HG02623 (cell line): ENCODE measurements around the gene NPAS3.

Experiments
- ATAC-seq: cut with Tn5 transposase; IDR thresholded peaks from one replicate; pipeline ENCODE4 v1.9.1; 2021; ENCODE audit warnings: moderate library complexity; ENCODE audit not compliant: unreplicated experiment

The NPAS3 gene

DNA sequence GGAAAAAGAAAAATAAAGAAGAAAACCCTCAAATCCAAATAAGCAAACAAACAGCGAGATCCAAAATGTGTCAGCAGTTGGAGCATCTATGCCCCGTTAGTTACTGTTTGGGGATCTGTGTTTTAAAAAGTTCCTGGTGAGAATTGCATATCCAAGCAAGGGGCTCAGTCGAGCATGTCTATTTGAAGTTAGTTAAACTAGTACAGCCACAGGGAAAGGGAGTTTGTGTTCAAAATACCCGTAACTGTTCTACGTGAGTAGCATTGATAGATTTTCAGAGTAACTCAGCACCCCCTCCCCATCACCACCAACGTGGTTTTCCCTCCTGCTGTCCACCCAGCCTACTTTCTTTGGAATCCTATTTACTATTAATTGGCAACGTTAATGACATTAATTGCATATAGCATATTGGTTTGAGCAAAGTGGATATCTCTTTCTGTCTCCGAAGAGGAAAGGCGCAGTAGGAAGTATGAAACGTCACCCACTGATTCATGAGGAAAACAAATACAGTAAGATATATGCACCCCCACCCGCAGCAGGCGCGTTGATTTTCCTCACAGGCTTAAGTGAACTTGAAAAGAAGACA lies 1.5 kb downstream of the NPAS3 start:
- no peak for ATAC-seq

DNA sequence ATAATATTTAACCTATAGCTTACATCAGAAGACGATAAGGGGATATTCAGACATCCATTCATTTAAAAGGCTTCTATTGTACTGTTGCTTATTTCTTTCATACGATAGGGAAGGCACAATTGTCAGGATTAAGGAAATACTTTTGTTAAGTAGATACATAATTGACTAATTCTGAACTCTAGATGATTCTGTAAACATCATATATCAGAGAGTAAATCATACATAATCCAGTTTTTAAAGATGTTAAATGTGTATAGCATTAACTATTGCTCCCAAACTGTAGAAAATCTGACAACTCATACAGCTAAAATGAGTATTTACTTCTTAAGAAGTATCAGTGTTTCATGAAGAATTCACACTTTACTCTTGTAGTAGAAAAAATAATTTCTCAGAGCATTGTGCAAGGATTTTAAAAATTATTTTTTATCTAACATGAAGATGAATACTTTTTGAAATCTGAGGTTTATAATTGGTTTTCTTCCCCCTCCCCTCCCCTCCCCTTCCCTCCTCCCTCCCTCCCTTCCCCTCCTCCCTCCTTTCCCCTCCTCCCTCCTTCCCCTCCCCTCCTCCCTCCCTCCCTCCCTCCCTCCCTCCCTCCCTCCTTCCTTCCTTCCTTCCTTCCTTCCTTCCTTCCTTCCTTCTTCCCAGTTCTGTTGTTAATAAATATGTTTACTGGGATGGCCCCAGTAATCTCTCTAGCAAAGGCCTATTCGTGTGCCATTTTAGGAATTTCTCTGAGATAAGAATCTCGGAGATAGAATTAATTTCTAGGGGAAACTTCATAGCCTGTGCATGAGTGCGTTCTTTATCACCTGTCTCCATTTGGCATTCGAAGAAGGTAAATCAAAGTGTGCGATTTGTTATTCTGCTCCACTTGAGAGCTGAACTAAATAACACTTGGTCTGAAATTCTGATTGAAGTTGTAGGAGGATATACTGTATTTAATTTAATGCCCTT lies 2.3 kb downstream of the NPAS3 start:
- ATAC-seq = no peak

DNA sequence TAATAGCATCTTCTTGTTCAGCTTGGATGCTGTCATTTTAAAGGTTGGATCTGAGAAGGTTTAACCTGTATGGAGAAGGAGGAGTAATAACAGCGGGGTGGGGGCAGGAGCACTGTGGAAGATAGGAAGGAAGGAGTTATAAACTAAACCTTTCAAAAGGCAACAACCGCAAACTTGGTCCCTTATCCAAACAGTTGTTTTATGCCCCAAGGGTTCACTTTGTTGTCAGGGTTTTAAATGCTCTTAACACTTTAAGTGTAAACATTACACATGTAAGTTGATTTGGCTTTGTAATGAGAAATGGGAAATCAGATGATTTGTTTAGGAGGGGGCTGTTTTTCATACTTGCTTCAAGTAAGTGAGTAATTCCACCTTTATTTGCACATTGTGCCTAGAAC lies 3.0 kb downstream of the NPAS3 start:
- ATAC-seq = no peak

DNA sequence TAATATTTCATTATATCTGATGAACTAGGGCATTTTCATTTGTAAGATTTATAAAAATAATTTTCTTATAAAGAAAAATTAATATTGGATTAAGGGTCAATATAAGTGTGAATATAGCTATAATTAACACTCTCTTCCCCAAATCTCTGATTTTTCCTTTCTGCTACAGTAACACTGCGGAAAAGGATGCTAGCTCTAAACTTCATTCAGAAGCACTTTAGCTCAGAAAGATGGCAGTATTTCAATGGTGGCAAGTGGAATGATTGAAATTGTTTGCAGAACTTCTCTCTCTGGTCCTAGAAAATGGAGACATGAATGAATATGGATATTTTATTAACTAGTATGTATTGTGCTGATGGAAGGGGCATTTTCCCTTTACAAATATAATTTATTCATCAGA lies 8.4 kb downstream of the NPAS3 start:
- ATAC-seq = no peak

DNA sequence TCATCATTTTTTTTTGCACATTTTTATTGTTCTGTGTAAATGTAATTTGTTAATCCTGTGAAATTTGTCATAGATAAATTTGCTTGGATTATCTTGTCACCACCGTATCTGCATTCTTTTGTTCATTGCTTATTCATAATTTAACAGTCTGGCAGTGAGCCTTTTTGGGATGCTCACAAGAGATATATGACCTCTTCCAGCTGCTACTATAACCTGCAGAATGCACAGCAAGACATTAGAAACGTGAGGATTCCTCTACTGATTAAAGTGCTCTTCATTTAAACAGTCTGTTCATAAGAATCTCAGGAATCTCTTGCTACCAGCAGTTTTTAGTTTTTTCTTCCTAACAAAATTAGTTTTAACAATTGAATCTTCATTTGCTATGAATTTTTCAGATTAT lies 9.1 kb downstream of the NPAS3 start:
- ATAC-seq = no peak

DNA sequence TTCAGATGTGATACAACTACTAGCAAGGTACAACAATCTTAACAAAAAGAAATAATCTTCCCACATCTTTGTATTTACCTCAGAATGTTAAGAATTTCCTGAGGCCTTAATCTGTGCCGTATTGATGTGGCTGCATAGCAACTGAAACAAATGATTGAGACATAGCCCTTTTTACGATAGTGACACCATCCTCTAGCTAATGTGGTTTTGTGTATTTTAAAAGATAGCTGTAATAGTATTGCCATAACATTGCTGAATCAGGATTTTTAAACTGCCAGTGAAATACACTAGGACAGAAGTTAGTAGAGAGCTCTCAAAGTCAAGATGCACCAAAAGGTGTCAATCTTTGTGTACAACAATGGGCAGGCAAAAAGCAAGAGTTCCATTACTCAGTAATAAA lies 11.9 kb downstream of the NPAS3 start:
- no peak for ATAC-seq

DNA sequence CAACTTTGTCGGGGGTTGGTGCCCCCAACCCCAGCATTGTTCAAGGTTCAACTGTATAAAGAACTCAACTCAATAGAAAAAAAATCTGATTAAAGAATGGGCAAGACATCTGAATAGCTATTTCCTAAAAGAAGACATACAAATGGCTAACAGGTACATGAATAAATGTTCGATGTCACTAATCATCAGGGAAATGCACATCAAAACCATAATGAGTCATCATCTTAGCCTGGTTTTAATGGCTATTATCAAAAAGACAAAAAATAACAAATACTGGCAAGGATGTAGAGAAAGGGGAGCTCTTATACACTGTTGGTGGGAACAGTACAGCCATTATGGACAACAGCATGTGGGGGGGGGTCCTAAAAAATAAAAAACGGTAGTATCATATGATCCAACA lies 28.7 kb downstream of the NPAS3 start:
- no peak for ATAC-seq

DNA sequence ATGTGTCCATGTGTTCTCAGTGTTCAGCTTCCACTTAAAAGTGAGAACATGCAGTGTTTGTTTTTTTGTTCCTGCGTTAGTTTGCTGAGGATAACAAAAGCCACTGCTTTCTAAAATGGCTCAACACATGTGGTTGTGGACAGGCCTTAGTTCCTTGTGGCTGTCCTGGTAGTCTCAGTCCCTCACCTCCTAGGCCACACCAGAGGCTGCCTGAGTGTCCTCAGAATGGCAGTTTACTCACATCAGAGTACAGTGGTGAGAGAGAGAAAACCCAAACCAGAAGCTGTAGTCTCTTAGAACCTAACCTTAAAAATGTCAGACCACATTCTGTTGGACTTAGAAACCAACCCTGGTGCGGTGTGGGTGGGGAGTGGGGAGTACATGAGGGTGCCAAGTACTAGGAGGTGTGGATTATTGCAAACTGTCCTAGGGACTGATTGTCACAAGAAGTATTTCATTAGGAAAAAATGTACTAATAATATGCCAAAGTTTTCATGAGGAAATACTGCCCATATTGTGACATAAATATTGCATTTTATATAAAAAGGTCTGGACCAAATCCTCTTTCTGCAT lies 30.4 kb downstream of the NPAS3 start:
- ATAC-seq = no peak

DNA sequence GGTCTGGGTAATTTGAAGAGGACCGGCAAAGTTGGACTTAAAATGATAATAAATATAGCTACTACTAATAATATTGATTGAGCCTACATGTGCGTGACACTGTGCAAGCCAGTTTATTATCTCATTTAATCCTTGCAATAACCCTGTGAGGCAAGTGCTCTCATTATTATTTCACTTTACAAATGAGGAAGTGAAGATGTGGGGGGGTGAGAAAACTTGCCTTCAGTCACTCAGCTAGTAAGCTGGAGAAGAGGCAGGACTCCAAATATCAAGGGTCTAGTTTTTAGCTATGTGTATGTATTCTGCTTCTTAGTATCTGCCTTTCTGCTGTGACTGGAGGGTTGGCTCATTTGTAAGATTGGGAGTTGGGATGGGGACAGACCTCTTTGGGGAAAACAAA lies 39.2 kb downstream of the NPAS3 start:
- no peak for ATAC-seq

DNA sequence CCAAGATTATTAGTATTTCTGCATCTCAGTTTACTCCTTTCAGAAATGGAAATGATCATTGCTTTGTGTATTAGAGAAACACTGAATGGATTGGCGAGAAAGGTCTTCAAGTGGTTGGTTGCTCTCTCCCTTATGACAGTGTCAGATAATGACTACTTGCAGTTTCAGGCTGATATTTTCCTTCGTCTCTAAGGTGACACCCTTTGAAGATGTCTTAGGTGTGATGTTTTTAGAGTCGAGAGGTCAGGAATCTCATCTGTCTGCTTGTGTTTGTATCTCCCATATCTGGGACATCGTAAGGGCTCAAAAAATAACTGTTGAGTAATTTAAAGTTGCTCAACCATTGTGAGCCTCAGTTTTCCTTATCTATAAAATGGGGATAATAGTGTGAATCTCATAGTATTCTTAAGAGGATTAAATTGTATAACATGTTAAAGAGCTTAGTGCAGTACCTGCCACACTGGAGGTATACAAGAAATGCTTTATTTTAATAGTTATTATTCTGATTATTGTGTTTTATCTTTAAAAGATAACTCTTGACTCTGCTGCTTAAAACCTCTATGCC lies 40.1 kb downstream of the NPAS3 start:
- ATAC-seq = no peak

DNA sequence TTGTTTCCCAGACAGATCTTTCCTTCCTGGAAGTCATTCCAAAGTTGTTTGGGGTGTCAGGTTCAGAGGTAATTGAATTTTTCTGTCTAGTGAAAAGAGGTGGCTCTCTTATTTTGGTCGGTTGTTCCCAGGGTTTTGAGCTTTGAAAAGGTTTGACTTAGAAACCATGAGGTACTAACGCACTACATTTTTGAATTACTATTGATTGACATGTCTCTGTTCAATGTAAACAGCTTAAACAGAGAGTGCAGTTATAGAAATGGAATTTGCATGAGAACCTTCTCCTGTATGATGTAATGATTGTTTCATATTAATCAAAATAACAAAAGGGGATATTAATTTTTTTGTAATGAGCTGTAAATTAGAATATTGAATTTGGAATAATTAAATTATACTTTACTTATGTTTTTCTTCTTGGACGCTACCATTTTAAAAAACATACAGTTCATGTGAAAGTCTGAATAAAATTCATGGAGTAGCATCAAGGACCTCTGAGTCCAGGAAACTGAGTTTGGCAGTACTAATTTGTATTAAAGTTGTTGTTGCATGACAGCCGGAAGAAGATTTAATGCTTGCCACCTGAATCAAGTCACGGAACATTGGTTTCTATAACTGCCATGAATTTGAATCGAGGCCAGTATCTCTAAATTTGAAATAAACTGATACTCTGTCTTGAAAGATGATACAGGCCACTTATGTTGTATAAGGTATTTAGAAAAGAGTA lies 41.7 kb downstream of the NPAS3 start:
- ATAC-seq = no peak

DNA sequence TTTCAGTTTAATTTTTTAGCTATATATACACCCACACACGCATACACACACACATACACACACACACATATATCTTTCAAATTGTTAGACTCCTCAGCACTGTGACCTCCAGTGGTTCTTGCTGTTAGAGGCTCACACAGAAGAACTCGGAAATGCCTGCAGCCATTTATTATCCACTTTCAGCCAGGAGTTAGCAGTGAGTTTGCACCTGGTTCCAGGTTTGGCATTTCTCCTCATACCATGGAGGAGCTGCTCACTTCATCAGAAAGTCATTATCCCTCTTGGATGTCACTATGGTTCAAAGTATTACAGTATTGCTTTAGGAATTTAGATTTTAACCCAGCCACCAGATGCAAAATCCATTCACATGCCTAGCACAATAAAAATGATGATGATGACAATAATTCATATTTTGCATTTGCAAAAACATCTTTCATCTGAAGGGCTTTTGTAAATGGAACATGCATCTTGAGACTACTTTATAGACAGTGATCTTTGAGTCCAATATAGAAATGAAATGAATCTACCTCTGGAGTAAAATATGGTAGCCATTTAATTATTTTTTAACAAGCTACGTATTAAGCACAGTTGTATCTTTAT lies 42.3 kb downstream of the NPAS3 start:
- ATAC-seq = no peak

DNA sequence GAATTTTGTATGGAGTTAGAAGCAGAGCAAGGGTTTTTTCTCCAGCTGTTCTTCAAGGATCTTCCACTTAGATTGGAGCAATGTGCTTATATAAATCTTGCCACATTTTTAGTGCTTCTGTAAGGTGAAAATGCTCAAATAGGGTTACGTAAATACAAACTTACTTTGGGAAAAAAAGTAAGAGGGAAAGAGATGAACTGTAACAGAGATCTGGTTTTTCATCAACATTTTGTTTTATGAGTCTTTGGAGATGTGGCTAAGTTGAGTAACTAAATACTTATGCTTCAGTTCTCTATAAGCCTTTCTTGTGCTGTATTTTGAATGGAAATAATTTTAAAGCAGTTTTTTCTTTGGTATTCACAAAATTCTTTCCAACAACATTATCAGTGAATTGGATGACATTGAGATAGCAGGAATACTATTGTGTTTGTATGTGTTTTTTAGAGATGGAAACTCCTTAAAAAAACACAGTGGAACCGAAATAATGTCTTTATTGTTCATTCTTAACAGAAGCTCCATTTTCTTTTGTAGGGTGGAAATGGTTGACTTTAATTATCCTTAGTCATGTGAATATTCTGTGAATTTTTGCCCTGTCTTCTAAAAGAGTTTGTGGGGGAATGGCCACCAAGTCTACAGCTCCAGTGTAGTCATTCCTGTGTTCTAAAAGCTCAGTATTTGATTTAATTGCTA lies 45.7 kb downstream of the NPAS3 start:
- ATAC-seq = no peak

DNA sequence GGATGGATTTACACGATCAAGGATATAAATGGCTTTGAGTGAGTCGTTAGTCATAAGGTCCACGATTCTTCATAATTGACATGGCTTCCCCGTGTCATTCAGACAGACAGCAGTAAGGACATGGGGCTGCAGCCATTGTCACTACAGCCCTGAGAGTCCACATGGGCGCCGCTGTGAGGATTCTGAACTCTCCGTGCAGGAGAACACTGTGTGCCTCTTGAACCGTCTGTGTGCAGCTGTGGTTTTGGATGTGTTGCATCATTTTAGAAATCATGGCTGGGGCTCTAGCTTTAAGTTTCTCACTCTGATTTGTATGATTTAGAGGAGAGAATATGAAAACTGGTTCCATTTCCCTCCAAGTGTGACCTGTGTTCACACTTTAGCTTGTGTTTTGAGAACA lies 47.2 kb downstream of the NPAS3 start:
- no peak for ATAC-seq

DNA sequence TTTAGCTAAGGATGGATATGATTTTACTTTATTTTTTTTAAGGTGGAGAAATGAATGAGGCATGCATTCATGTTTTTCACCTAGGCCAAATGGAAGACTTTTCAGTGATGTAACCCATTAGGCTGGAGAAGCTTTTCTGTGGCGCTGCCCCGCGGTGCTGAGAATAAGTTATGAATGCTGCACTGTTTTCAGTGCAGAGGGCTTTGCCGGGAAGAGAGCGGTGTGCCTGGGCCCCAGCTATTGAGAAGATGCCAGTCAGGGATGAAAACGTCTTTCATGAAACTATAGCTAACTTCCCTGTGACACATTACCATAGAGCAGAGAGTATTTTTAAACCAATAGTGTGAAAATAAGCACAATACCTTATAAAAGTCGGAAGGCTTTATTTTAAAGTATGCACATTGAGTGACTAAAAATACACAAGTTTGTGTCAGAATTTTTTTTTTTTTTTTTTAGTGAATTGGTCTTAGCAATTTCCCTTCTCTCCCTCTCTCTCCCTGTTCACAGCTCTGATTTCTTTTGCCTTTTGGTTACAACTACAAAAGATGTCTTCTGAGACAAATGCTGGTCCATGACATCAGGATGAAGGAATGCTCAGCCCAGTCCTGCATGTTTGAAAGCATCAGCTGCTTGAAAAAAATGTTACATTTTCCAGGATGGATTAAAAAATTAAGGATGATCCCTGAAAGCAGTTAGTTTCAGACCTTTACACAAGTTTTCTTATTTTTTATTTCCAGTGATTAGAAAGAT lies 48.3 kb downstream of the NPAS3 start:
- ATAC-seq = no peak

DNA sequence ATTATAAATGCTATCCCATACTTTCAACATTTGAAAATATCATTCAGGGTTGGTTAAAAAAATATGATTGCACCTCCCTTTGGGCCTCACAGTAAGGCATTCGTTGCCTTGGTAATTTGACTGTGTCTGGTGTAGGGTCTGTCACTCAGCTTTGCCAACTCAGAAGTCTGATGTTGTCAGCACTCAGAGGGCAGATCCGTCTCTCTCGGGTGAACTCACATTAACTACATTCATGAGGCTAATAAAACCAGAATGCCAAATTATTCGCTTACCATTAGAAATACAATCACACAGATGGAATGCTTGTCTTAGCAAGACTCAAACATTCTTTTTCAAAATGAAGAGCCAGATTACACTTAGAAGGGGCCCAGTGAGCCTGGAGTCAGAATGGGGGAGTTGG lies 53.0 kb downstream of the NPAS3 start:
- no peak for ATAC-seq

DNA sequence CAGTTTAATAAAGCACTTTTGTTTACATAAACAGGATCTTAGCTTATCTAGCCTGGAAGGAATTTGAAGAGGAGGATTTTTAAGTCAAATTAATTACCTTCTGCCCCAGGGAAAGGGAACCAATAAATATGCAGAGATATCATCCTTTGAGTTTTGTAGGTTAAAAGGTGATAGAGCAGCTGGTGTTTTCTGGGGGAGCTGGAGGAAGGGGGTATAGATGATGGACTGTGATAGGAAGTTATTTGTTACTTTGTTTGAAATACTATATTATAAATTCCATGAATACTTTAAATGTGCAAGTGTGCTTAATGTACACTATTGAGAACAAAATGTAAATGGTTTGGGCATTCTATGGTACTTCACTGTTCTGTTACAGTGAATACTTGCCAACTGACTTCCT lies 55.2 kb downstream of the NPAS3 start:
- no peak for ATAC-seq

DNA sequence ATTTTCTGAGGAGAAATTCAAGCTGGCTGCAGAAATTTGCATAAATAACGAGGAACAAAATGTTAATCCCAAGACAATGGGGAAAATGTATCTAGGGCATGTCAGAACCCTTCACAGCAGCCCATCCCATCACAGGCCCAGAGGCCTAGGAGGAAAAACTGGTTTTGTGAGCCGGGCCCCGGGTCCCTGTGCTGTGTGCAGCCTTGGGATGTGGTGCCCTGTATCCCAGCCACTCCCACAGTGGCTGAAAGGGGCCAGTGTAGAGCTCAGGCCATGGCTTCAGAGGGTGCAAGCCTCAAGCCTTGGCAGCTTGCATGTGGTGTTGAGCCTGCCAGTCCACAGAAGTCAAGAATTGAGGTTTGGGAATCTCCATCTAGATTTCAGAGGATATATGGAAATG lies 57.7 kb downstream of the NPAS3 start:
- no peak for ATAC-seq

DNA sequence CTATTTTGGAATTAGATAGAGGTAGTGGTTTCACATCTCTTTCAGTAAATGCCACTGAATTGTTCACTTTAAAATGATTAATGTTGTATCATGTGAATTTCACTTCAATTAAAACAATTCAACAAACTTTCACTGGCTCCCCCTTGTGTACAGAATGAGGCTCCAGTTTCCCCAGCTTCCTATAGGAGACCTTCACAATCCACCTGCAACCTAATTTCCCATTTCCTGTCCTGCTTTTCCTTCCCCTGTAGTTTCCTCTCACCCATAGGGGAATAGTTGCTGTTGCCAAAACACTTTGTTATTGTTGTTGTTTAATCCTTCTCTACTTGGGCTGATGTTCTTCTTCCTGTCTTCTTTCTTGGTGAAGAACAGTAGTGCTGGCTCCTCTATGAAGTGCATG lies 59.8 kb downstream of the NPAS3 start:
- ATAC-seq = no peak

DNA sequence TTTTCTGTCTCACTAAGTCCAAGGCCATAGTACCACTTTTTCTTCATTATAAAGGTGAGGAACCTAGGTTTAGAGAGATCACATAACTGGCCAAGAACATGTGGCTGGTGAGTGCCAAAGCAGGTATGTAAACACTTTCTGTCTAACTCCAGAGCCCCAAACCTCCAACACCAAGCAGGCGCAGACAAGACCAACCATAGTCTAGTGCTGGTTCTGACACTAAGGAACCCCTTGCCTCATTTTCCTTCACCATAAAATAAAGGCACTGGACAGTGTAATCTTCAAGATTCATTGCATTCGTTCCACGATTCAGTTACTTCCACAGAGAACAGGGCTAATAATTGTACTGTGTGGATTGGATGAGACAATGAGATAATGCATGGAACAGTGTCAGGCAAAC lies 71.0 kb downstream of the NPAS3 start:
- ATAC-seq = no peak
